Subcutaneous preadipocyte (primary cell): ENCODE results near the gene KCTD19. TPM values are rescaled to one million over a fixed set of nuclear protein-coding genes. Genes with fewer than 3 reads are reported as not detected.

Experiments used
- total RNA-seq: library from RNA; depleted of rRNA; stranded (reverse); fragments of >200 nt; gene quantifications from 2 replicates; pipeline ENCODE4 v1.2.3, GENCODE V29; 2012

The KCTD19 gene
- not detected in 2 replicates for total RNA-seq

DNA sequence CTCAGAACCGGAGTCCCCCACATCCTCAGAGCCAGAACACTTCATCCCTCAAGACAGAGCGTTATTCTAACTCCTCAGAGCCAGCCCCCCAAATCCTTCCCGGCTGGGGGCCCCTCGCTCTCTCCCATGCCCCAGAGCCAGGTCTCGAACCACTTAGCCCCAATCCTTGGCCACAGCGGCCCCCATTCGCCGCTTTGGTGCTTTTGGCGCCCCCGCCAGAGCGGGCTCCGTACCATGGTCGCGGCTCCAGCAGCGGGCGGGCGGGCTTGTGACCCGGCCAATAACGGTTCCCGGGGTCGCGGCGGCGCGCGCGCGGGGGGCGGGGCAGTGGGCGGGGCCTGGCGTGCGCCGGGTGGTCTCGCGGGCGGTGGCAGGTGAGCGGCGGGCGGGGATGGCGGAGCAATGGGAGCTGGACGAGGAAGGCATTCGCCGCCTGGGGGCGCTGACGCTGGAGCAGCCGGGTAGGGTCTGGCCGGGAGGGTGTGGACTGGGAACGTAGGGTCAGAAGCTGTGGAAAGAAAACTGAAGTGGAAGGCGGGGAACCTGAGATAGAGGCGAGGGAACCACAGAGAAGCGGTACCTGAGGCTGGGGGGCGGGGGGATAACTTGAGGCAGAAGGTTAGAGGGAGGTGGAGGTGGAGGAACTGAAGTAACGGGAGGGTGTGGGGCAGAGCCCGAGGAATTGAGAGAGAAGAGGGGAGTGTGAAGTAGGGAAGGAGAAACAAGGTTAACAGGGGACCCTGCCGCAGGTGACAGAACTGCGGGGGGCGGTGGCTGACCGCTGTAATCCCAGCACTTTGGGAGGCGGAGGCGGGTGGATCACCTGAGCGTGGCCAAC is at the start of gene KCTD19, which contains the start of gene LRRC36:
Gene KCTD19, minus strand, starts transcription at position 270 of the 838 bp plus-strand sequence. Its CDS starts 34 bp downstream, at position 236.
Gene LRRC36, plus strand, starts transcription at position 344 of the 838 bp plus-strand sequence. Its CDS starts 48 bp downstream, at position 392.

DNA sequence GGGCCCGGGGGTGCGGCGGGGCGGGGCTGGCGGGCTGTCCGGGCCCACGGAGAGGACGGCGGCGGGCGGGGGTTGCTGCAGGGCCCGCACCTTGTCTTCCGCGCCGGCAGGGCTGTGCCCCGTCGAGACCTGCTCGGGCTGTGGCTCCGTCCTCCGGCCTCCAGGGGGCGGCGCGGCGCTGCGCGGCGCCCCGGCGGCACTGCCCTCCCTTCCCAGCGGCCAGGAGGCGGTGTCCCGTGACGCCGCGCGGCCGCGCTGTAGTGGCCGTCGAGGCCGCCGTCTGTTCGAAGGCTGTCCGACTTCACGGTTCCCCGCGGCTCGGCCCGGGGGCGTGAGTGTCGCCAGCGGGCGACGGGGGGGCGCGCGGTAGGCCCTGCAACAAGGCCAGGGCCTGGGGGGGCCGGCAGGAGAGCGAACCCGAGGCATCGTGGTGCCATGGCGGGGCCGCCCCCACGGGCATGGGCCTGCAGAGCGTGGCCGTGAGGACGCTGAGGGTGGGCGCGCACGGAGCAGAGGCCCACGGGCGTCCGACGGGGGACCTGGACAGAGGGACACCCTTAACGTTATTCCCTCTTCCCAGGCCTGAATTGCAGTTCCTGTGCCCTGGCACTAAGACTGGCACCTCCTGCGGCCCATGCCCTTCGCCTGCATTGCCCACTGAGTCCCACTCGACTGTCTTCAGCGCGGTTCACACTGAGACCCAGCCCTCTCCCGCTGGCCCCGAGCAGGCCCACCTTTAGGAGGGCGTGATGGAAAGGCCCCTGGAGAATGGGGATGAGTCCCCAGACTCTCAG is 47.0 kb downstream of the KCTD19 start, which contains the start of gene PLEKHG4:
Gene PLEKHG4, plus strand, starts transcription at position 237 of the 794 bp plus-strand sequence. Its CDS starts 513 bp downstream, at position 750.

DNA sequence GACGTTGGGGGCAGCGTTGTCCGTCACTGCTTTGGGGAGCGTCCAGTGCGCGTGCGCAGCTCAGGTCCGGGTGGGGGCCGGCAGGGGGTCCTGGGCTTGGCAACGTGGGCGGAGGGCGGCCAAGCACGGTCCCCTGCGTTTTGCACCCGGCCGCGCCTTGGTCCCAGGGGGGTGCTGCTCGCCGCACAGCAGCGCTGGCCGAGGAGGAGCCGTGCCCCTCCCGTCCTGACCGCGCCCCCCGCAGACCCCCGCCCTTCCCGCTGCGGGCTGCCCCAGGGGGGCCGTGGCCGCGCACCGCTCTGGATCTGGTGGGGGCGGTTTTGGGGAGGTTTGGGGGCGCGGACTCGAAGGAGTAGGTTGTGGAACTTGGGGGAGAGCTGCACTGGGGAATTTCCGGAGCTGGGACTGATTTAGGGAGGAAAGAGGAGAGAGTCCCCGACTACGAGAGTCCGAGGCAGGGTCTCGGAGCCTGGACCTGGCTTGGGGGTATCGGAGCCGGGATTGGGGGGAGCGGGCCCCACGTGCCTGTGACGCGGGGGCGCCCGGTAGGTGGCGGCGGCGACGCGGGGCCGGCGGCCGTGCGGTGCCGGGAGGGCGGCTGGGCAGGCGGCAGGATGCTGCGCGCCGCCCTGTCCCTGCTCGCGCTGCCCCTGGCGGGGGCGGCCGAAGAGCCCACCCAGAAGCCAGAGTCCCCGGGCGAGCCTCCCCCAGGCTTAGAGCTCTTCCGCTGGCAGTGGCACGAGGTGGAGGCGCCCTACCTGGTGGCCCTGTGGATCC is 78.0 kb downstream of the KCTD19 start, which contains the start of gene SLC9A5:
Gene SLC9A5, plus strand, starts transcription at position 579 of the 777 bp plus-strand sequence. Its CDS starts 36 bp downstream, at position 615.

DNA sequence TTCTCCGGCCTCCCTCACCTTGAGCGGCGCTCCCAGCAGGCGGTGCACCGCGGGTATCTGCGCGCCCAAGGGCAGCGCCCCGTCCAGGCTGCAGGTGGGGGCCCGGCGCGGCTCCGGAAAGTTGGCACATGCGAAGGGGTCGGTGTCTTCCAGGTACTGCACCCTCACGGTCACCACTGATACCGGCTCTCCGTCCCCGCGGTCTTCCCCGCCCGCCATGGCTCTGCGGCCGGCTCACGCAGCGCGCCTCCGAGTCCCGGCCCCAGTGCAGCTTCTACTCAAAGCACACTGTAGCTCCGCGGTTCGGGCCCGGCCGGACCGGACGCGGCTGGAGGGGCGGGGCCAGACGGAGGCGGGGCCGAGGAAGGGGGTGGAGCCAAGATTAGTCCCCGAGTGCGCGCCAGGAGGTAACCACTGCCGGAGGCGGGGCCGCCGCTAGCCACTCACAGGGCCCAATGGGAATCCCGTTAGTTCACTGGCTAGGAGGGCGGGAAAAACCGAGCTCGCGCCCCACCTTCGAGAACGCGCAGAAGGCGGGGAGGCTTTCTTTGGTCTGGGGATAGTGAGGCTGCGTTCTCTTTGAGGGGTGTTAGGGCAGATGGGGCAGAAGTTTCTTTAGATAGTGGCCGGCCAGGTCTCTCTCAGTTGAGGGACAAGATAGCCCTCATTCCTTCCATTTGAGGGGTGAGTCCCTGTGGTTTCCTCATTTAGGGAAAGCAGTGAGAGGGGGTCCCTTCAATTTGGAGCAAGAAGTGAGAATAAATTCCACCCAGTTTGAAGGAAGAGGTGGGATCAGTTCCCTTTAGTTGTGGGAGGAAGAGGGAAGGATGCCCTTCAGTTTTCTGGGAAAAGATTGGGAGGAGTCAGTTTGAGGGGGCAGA is 79.1 kb downstream of the KCTD19 start, which contains the start of gene FHOD1:
Gene FHOD1, minus strand, starts transcription at position 290 of the 881 bp plus-strand sequence. Its CDS starts 71 bp downstream, at position 219.

Other genes with a start within 250 kb of the KCTD19 start
- 11.4 and 14.9 TPM in 2 replicates for gene PHAF1, start 216.8 kb downstream of the KCTD19 start, total RNA-seq
- gene B3GNT9, start 175.7 kb downstream of the KCTD19 start, total RNA-seq, result 15.4 and 23.1 TPM in 2 replicates
- 12.1 and 14.7 TPM in 2 replicates for gene TRADD, start 166.8 kb downstream of the KCTD19 start, total RNA-seq
- 10.8 and 19.5 TPM in 2 replicates for gene FBXL8, start 166.8 kb downstream of the KCTD19 start, total RNA-seq
- 2.7 and 6.2 TPM in 2 replicates for gene HSF4, start 162.0 kb downstream of the KCTD19 start, total RNA-seq
- gene NOL3, start 156.2 kb downstream of the KCTD19 start, total RNA-seq, result 5.9 and 7.3 TPM in 2 replicates
- 12.9 and 17.8 TPM in 2 replicates for gene MATCAP1, start 142.8 kb downstream of the KCTD19 start, total RNA-seq
- gene EXOC3L1, start 136.6 kb downstream of the KCTD19 start, total RNA-seq, result not detected in 2 replicates
- gene E2F4, start 134.6 kb downstream of the KCTD19 start, total RNA-seq, result 68.3 and 88.0 TPM in 2 replicates
- gene ELMO3, start 127.6 kb downstream of the KCTD19 start, total RNA-seq, result 0.37 and 0.59 TPM in 2 replicates
- gene TMEM208, start 99.6 kb downstream of the KCTD19 start, total RNA-seq, result 17.8 and 25.4 TPM in 2 replicates
- gene FHOD1, start 79.3 kb downstream of the KCTD19 start, total RNA-seq, result 31.6 and 50.6 TPM in 2 replicates
- 1.1 and 2.5 TPM in 2 replicates for gene SLC9A5, start 77.8 kb downstream of the KCTD19 start, total RNA-seq
- gene PLEKHG4, start 47.2 kb downstream of the KCTD19 start, total RNA-seq, result 63.2 and 69.0 TPM in 2 replicates
- not detected in 2 replicates for gene LRRC36, start 74 bp upstream of the KCTD19 start, total RNA-seq
- gene TPPP3, start 66.8 kb upstream of the KCTD19 start, total RNA-seq, result 0.37 and 0.98 TPM in 2 replicates
- 9.2 and 9.8 TPM in 2 replicates for gene ZDHHC1, start 89.7 kb upstream of the KCTD19 start, total RNA-seq
- 0.59 TPM in 1 of 2 replicates, not detected in the other for gene HSD11B2, start 104.4 kb upstream of the KCTD19 start, total RNA-seq
- gene ATP6V0D1, start 154.4 kb upstream of the KCTD19 start, total RNA-seq, result 110 and 129 TPM in 2 replicates
- gene AGRP, start 156.8 kb upstream of the KCTD19 start, total RNA-seq, result not detected in 2 replicates
- gene RIPOR1, start 202.1 kb upstream of the KCTD19 start, total RNA-seq, result 29.4 and 29.5 TPM in 2 replicates
- 21.7 and 33.2 TPM in 2 replicates for gene CTCF, start 235.8 kb upstream of the KCTD19 start, total RNA-seq